HG03354 (cell line): ENCODE measurements around the gene PIK3R1.
"Not testable (repeated sequence)": the region's sequence is repeated elsewhere in the genome, so short reads cannot be mapped to it uniquely, and the experiment has no call there.

Experiments
- ATAC-seq: cut with Tn5 transposase; IDR thresholded peaks from one replicate; pipeline ENCODE4 v1.9.1; 2021; ENCODE audit warnings: mild to moderate bottlenecking; ENCODE audit not compliant: unreplicated experiment, poor library complexity, severe bottlenecking

The PIK3R1 gene

GRCh38 chr5:68224509-68225187, 9.1 kb downstream of the PIK3R1 start:
- ATAC-seq = no peak

- no peak for ATAC-seq
Observed at GRCh38 chr5:68225188-68225910, 9.8 kb downstream of the PIK3R1 start.

GRCh38 chr5:68225911-68226545, 10.5 kb downstream of the PIK3R1 start:
- no peak for ATAC-seq

- ATAC-seq = no peak
Observed at GRCh38 chr5:68226546-68227073, 11.1 kb downstream of the PIK3R1 start.

- no peak for ATAC-seq
Observed at GRCh38 chr5:68227532-68228160, 12.1 kb downstream of the PIK3R1 start.

- ATAC-seq = no peak
Observed at GRCh38 chr5:68229416-68229815, 13.9 kb downstream of the PIK3R1 start.

GRCh38 chr5:68230285-68230684, 14.7 kb downstream of the PIK3R1 start:
- ATAC-seq = no peak

GRCh38 chr5:68231414-68232076, 16.0 kb downstream of the PIK3R1 start:
- no peak for ATAC-seq

GRCh38 chr5:68232277-68232676, 16.7 kb downstream of the PIK3R1 start:
- no peak for ATAC-seq

- ATAC-seq = no peak
Observed at GRCh38 chr5:68233075-68233474, 17.5 kb downstream of the PIK3R1 start.

GRCh38 chr5:68235229-68235628, 19.7 kb downstream of the PIK3R1 start:
- not testable (repeated sequence) for ATAC-seq

GRCh38 chr5:68237715-68238114, 22.2 kb downstream of the PIK3R1 start:
- ATAC-seq = no peak

- peak; percentile 98 for ATAC-seq
Observed at GRCh38 chr5:68239487-68239886, 23.9 kb downstream of the PIK3R1 start.

- ATAC-seq = peak; percentile 45
Observed at GRCh38 chr5:68240202-68240601, 24.6 kb downstream of the PIK3R1 start.

- no peak for ATAC-seq
Observed at GRCh38 chr5:68240771-68241170, 25.2 kb downstream of the PIK3R1 start.

GRCh38 chr5:68242743-68243142, 27.2 kb downstream of the PIK3R1 start:
- no peak for ATAC-seq

GRCh38 chr5:68243251-68243650, 27.7 kb downstream of the PIK3R1 start:
- ATAC-seq = no peak

- ATAC-seq = no peak
Observed at GRCh38 chr5:68243681-68244080, 28.1 kb downstream of the PIK3R1 start.

- ATAC-seq = no peak
Observed at GRCh38 chr5:68245319-68245718, 29.8 kb downstream of the PIK3R1 start.

GRCh38 chr5:68246802-68247201, 31.2 kb downstream of the PIK3R1 start:
- no peak for ATAC-seq
